NCI-H2196 (cell line): Measurements from ENCODE around the gene TKFC.

Experiments used
- DNase-seq: peaks from one replicate; lab custom pipeline; 2025; ENCODE audit not compliant: unreplicated experiment; lab: John Stamatoyannopoulos, UW

The TKFC gene

DNA sequence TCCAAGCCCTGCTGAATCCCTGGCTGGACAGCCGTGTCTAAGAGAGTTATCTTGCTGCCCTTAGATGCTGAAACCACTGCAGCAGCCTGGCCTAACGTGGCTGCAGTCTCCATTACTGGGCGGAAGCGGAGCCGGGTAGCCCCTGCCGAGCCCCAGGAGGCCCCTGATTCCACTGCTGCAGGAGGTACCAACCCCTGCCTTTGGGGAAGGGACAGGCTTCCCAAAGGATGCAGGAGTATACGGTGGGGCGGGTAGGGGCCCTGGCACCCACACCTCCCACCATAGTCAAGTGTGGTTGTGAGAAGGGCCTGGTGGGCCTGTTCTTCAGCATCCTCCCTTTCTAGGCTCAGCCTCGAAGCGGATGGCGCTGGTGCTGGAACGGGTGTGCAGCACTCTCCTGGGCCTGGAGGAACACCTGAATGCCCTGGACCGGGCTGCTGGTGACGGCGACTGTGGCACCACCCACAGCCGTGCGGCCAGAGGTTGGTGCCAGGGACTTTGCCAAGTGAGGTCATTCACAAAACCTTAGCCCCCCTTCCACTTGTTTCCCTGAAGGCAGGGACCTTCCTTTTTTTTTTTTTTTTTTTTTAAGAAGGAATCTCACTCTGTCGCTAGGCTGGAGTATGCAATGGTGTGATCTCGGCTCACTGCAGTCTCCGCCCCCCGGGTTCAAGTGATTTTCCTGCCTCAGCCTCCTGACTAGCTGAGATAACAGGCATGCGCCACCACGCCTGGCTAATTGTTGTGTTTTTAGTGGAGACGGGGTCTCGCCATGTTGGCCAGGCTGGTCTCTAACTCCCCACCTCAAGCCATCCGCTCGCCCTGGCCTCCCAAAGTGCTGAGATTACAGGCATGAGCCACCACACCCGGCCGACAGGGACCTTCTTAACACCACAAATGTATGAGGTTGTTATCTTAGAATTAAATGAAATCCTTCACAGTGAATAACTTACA, 11.0 kb downstream of the TKFC start:
- no peak for DNase-seq

DNA sequence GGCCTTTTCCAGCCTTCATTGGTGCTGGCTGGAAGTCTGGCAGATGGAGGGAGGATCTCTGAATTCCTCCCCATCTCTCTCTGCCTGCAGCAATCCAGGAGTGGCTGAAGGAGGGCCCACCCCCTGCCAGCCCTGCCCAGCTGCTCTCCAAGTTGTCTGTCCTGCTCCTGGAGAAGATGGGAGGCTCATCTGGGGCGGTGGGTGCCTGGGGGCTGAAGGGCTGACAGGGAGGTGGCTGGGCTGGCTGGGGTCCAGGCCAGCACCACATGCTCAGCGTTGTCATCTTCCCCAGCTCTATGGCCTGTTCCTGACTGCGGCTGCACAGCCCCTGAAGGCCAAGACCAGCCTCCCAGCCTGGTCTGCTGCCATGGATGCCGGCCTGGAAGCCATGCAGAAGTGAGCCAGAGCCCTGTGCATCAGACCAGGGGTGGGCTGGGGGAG, 12.2 kb downstream of the TKFC start:
- no peak for DNase-seq

DNA sequence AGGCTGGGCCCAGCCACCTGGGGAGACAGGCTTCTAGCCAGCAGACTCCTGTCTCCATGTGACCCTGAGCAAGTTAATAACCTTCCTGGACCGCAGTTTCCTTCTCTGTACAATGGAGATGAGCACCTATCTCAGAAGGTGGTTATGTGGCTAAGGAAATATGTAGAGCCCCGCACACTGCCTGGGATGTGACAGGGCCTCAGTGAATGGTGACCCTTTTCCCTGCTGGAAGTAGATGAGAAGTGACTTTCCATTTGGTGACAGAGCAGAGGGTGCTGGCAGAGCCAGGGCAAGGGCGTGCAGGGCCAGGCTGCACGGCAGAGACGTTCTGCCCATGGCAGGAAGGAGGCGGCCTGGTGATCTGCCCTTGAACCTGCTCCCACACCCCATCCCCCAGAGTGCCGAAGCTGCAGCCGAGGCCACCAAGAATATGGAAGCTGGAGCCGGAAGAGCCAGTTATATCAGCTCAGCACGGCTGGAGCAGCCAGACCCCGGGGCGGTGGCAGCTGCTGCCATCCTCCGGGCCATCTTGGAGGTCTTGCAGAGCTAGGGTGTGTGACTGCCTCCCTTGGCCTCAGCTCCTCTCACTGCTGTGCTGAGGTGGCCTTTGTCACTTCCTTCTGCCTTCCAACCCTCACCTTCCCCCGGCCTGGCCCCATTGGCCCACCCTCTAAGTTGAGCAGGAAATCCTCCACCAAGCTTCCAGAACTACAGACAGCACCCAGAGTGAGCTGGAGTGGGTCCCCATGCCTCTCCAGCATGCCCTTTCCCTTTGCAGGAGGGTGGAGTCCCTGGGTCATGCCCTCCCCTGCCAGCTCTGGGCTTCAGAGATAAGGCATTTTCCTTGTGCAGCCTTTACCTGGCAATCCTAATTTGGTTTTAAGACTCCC, 13.2 kb downstream of the TKFC start:
- DNase-seq: no peak

DNA sequence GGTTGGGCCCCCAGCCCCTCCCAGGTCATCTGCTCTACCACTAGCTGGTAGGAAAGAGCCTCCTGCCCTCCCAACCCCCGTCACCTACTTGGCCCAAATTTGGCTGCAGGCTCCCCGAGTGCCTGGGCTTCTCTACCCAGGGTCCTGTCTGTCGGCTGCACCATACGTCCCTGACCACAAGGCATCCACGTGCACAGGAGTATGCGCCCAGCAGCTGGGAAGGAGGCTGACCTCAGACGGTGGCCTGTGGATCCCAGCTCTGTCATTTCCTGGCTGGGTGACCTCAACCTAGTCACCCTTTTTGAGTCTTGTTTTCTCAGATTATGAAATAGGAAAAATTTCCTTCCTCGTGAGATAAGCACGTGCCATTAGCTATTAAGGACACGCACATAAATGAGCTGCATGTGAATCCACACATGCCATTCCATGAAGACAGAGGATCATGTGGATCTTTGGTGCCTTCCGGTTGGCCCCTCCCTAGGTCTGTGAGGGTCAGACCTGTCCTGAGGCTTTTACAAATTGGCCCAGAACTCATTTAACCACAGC, 15.0 kb downstream of the TKFC start:
- no peak for DNase-seq

DNA sequence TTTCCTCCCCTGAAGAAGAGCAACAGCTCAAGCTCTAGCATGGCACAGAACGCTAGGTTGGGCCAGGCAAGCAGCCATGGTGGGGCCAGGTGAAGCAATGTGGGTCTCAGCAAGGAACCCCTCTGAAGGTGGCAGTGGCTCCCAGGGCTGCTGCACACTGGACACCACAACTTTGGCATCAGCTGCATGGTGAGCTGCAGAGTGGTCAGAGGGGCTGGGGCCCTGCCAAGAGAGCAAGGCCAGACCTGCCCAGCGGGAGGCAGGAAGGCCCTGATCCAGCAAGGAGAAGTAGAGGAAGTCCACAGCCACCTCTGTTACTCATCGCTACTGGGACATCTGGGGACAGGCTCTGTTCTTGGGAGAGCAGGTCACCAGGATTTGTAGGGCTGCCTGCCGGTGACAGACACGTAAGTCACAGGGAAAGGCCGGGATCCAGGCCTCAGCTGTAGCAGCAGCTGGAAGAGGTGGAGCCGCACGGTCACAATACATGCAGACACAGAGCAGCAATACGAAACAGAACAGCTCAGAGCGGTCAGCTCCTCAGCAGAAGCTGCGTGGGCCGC, 16.2 kb downstream of the TKFC start:
- peak; percentile 30 for DNase-seq

DNA sequence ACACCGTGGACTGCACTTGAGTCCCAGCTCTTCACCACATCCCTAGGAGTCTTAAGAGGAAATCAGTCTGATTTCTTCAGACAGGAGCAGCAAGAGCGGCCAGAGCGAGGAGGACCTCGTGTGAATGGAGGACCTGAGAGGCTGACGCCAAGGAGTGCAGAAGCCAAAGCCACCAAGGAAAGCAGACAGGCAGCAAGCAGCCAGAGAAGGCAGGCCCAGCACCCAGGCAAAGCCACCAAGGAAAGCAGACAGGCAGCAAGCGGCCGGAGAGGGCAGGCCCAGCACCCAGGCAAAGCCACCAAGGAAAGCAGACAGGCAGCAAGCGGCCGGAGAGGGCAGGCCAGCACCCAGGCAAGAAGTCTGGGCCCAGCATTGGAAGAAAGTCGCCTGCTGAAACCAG, 16.9 kb downstream of the TKFC start:
- DNase-seq: no peak

DNA sequence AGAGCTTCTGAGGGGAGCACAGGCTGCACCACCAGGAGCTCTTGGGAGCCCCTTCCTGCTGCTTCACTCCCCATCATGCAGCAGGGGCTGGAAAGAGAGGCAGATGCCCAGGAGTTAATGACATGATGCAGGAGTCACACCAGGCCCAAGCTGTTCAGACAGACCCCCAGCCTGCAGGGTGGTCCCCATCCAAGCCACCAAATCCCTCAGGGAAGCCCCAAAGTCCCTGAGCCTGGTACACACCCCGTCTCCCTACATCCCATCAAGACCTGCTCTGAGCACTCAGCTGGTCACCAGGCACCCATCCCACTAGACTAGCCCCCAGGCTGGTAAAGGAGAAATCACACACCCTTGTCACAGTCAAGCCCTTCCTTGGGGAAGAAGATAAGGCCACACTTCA, 17.3 kb downstream of the TKFC start:
- no peak for DNase-seq

DNA sequence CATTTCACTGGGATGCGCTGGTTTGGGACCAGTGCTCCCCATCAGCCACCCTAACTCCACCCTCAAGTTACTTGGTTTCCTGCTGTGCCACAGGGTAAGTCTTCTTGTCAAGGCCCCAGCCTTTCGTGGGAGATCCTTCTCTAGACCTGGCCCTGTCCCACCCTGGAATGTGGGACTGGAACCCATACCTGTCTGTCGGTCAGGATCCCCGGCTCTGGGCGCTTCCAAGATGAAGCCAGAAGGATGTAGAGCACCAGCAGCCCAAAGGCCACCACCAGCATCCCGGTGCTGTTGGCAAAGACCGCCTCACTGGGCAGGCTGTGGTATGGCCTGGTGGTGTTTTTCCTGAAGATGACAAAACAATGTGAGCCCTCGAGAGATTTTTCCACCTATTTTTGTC, 17.8 kb downstream of the TKFC start:
- DNase-seq: no peak

DNA sequence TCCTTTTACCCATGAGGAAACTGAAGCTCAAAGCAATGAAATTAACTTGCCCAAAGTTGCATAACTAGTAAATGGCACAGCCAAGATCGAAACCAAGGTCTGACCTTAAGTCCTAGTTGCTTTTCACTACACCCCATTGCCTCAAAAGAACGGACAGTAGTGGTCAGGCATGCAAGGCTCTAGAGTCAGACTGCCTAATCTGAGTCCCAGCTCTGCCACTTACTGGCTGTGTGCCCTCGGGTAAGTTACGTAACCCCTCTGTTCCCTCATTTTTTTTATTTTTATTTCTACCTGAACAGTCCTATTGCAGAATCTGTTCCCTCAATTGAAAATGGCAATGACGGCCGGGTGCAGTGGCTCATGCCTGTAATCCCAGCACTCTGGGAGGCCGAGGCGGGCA, 19.0 kb downstream of the TKFC start:
- no peak for DNase-seq

DNA sequence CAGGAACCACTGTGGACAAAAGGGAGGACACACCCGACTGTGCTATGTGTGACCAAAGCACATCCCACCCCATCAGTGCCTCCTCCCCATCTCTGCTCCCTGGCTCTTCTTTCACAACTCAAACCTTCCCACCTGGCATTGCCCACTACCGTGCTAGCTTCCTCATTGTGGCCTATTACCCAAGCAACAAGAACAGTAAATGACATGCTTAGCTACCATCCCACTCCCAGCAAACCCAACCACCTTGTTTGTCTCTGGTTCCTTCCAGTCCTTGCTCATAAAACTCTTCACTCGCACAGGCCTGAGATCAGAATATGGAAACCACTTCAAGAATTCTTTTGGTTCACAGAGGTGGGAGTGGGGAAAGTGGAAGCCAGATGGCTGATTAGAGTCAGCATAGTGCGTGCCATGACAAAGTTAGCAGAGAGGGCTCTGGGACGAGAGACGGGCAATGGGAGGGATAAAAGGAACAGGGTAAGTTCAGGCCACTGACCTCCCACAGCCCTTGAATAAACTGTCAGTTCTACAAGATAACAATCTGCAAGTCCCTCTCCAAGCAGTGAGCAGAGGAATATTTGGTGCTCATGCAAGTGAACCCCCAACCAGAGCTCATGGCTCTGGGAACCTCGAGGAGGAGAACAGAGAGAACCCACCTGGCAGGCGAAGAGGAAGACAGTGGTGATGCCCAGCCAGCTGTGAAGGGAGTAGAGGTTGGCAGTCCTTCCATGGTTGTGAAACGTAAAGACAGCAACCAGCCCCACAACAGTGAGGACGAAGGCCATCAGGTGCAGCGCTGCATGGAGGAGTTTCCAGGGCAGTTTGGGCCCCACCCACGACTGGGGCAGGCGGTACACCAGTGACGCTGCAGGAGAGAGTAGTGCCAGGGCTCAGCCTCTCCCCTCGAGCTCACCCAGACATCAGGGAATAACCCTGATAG, 20.4 kb downstream of the TKFC start:
- DNase-seq: no peak

DNA sequence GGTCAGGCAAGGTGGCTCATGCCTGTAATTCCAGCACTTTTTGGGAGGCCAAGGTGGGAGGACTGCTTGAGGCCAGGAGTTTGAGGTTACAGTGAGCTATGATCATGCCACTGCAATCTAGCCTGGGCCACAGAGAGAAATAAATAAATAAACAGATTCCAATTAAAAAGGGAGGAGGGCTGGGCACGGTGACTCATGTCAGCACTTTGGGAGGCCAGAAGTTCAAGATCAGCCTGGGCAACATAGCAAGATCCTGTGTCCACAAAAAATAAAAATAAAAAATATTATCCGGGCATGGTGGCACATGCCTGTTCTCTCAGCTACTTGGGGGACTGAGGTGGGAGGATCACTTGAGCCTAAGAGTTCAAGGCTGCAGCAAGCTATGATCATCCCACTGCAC, 21.2 kb downstream of the TKFC start:
- DNase-seq: no peak

DNA sequence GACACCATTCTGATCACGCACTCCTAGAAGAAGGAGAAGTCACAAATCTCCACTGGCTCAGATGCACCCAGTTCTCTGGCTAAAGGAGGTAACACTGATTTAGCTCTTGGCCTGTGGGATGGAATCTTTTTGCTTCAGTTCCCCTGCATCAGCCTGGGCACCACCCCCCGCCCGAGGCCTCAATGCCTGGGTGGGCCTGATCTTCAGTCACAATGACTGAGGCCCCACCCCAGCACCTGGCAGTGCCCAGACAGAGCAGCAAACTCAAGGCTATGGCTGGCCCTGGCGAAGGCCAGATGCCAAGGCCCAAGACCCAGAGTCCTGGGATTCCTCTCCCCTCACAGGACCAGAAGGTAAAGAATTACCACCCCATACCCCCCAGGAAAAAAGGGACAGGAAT, 23.7 kb downstream of the TKFC start:
- no peak for DNase-seq

DNA sequence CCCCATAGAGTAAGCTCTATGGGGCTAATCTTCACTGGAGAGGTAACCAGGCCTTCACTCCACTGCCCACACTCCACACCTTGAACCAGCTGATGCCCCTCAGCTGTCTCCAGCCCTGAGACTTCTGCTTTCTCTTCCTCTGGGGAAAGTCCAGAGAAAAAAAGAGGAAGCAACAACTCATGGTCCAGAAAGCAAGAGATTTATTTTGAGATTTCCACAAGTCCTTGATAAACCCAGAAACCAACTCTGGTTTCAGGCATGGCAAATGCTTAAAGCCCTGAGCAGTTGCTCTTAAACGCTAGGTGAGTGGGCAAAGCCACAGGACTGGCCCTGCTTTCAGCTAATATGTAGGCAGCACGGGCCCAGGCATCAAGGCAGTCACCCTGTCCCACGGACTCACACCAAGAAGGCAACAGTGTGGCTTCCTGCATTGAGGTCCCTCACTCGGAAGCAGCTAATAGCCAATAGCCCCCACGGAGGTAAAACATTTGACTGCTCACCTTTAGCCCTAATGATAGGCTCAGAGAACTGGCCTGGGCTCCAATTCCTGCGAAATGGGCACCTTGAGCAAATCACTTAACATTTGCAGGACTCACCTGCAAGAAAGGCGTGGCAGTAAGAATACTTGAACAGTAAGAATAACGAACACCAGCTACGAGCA, 24.3 kb downstream of the TKFC start:
- no peak for DNase-seq

DNA sequence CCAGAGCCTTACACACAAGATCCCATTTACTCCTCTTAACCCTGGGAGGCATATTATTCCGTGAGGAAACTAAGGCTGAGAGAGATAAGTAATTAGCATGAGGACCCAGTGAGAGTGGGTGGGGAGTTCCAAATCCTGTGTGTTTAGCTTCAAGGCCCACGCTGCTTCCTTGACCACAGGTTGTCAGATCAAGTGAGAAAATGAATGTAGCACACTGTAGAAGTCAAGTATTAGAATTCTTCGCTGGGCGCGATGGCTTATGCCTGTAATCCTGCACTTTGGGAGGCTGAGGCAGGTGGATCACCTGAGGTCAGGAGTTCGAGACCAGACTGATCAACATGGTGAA, 24.8 kb downstream of the TKFC start:
- DNase-seq: no peak

DNA sequence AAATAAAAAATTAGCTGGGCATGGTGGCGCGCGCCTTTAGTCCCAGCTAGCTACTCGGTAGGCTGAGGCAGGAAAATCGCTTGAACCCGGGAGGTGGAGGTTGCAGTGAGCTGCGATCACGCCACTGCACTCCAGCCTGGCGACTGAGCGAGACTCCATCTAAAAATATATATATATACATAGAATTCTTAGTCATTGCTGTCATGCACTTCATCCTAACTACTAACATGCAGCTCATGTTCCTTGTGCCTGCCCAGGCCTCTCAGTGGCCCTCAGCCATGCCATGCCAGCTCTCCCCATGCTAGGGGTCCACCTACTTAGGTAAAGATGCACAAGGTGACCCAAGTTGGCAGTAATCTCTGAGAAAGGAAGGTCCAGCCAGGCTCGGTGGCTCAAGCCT, 25.5 kb downstream of the TKFC start:
- DNase-seq: no peak

DNA sequence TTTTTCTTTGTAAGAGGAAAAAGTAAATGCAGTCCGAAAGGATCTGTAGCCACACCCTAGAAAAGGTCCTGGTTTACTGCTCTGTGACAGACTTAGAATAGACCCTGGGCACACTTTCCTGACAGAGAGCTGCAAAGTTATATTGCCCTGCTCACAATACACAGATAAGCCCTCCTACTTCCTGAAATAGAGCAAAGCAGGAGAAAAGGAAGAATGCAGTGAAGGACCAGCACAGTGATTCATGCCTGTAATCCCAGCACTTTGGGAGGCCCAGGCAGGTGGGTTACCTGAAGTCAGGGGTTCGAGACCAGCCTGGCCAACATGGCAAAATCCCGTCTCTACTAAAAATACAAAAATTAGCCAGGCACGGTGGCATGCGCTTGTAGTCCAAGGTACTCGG, 26.5 kb downstream of the TKFC start:
- no peak for DNase-seq

DNA sequence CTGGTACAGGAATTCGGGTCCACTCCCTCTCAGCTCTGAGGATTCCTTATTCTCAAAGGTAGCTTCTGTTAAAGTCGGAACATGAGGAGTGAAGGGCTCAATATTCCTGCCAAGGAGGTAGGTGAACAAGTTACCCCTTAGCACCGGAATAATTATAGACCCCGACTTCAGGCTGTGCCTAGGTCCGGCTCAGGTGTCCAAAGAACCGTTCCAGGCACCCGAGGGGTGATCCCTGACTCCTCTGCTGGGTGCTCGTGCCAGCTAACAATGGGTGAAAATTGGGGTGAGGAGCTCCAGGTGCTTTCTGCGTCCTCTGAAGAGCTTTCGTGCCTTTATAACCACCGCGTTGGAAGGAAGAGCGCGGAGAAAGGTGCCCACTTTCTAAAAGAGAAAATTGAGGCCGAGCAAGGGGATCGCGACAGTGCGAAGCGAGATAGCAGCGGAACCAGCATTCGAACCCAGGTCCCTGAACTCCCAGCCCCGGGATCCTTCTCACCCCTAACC, 28.3 kb downstream of the TKFC start:
- DNase-seq: no peak

DNA sequence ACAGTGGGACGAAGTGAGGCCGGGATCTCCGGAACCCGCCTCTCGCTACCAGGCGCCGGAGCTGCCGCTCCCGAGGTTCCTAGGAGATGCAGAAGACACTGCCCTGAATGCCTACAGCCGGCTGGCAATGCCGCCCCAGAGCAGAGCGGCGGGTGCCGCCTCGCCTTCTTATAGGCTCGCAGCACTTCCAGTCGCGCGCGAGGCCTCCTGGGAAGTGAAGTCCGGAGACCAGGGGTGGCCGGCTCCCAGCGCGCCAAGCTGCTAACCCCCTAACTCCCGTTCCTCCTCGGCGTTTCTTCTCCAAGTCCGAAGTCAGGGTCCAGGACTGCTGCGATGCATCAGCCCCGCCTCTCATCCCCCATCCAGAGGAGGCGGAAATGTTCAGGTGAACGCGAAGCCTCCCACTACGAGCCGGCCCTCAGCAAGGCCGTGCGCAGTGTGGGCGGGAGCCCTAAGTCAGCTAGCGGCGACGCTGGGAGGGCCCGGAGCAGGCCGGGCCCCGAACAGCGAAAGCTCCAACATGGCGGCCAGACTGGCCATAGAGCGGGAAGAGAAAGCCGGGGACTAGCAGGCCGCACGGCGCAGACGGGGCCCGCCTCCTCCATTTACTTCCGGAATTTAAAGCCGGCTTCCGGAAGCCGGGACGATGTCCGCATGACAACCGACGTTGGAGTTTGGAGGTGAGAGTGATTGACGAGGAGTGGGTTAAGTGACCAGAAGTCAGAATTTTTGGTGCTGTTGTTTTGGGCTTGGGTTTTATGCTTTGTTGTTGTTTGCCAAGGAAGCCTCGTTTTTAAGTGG, 28.9 kb downstream of the TKFC start, which contains the start of the genes CYB561A3 and TMEM138:
Gene CYB561A3 (minus strand): TSS at position 142 of the 801 bp plus-strand sequence. CDS start 5,169 bp downstream, outside the sequence.
Gene TMEM138 (plus strand): TSS at position 634 of the 801 bp plus-strand sequence. CDS start 2,017 bp downstream, outside the sequence.
- DNase-seq: peak; percentile 94

DNA sequence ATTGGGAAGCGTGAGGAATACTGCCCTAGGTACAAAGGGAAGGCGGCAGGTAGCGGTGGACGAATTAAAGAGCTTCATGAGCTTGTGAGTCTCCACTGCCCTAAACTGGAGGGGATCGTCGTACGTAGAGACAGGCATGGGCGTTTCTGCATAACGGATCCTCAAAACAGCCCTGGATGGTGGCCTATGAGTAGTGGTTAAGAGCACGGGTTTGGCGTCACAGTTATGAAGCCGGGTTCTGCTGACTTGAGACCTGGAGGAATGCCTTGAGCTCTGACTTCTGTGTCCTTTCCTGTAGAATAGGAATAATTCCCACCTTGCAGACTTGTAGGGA, 29.5 kb downstream of the TKFC start:
- peak; percentile 28 for DNase-seq
